Activated CD8-positive, alpha-beta memory T cell treated with anti-CD3 and anti-CD28 coated beads for 4 hours (primary cell): ENCODE results near the gene METTL25B.
"Not testable (repeated sequence)": the region's sequence is repeated elsewhere in the genome, so short reads cannot be mapped to it uniquely, and the experiment has no call there.

Experiments used
- DNase-seq, 2 donors: peaks; one replicate each; pipeline ENCODE4 v3.0.0-alpha.2; 2020; ENCODE audit warnings: low read depth in 2 of 2

Gene METTL25B

DNA sequence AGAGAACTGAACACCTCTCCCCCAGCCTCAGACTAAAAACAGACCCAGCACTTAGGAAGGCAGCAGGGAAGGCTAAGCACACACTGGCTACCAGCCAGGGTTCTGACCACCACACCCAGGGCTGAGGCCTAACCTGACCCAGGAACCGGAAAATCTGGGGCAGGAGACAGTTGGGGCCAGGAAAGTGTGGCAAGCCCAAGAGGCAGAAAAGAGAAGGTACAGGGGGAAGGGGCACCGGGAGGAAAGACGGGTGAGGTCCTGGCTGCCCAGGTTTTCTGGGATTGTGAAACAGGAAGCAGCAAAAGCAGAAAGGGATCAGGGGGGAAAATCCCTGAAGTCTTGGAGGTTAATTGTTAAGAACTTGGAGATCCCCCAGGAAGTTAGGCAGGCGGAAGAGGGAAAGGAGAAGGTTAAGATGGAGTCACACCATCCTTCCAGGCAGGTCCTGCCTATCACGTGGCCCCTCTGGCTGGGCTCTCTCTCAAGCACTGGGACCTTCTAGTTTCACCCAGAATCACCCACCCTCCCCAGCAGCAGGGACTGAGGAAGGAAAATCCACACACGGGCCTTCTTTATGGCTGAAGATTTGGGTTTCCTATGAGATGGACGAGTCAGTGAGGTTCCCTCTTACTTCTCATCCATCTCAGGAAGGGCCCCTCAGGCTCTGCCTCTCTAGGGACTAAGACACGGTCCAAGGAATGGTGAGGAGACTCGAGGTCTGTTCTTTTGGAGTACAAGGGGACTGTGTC lies 20.6 kb downstream of the METTL25B start:
- no peak for DNase-seq

- no peak for DNase-seq
Measured at GRCh38 chr1:156749419-156750118, 21.3 kb downstream of the METTL25B start.

- no peak for DNase-seq
Measured at GRCh38 chr1:156750191-156750672, 22.0 kb downstream of the METTL25B start.

DNA sequence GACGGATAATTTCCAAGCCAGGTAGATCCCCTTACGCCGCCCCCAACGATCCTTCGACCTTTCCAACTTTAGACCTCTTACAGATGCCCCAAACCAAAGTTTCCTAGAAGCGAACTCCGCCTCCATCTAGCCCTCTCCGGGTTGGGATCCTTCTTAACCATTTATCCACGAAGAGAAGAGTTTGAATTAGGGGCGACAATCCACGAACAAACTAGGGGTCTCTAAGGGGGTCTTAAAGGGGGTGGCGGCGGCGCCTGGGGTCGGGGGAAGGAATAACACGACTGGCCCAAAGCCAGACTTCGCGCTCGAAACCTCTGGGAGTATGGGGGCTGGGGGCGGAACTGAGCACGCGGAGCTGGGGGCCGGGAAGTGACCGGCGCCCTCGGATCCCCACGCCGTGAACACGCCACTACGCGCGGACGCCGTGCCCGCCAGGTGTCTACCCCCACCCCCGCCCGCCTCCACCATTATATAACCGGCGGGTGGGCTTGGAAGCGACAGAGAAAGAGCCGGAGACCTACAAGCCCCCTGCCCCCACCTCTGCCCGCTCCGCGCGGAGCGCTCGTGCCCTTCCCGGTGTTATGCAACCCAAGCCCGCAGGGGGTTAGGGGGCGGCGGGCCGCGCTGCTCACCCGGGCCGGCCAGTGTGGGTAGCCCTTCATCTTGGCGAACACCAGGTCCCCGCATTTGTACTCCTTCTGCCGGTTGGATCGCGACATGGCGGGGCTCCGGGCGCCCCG lies 22.6 kb downstream of the METTL25B start:
- DNase-seq, result no peak

DNA sequence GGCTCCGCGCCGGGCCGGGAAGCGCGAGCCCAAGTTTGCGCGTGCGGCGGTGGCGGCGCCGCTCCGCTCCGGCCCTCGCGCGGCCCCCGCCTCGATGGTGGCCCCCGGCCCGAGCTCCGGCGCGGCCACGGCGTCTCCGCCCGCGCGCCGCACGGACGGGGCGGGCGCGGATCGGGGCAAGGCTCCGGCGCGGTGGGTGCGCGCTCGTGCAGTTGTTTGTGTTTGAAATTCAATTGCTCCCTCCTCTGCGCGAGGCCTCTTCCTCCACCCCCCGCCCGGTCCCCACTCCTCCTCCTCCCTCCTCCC lies 23.1 kb downstream of the METTL25B start, which contains the start of gene HDGF:
Gene HDGF (minus strand): TSS at position 225 of the 306 bp plus-strand sequence. CDS start 246 bp downstream, outside the sequence.
- no peak for DNase-seq

DNA sequence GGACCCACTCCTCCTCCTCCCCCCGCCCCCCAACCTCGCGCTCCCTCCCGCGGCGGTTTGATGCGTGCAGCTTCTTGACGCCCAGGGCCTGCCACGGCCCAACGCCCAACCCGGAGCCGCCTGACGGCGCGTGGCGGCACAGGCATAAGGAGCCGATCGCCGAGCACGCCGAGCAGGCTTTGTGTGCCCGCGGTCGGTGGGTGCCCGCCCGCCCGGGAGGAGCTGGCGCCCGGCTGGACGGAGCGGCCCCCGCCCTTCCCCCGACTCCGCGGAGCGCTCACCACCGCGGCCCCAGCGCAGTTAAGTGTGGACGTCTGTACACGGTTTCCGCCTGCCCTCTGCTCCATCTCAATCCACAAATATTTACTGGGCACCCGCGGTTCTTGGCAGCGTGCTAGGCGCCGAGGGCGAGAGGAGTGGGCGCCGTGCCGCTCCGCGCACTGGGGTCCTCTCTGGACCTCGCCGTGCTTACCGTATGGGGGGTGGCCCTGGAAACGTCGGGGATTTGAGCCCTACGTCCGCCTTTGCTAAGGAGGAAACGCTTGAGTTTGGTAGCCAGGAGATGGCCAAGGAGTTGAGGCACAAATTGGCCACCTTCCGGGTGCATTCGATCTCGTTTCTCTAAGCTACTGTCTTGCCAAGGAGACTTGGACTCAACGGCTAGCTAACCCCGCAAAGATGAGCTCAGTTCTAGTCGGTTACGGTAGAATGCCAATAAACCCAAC lies 23.6 kb downstream of the METTL25B start:
- DNase-seq, result peak; percentile 95 to 97

DNA sequence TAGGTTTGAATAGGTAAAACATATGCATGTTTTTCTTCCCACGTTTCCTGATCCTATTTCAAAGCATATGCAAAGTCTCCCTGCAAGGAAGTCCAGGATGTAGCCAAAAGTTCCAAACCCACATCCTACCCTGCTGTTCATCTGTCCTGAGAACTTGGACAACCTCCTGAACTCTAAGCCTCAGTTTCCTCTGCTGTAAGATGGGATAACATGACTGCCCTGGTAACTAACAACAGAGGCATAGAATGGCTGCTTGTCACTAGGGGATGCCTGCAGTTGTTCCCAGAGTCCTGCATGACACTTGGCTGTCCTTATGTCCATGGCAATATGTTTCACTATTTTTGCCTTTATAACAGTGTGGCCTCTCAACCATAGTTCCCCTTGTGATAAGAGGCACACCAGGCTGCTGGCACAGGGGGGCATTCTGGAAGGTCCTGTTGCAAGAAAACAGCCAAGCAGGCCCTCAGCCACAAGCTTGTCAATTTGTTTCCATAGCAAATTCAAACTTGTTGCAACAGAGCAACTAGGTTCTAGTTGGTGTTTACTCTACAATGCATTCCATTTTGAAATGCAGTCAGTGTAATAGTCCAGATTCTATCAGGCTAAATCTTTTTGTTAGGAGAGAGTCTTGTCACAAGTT lies 24.7 kb downstream of the METTL25B start:
- no peak for DNase-seq

- DNase-seq, result no peak
Measured at GRCh38 chr1:156754219-156754618, 25.9 kb downstream of the METTL25B start.

- no peak for DNase-seq
Measured at GRCh38 chr1:156755527-156755950, 27.3 kb downstream of the METTL25B start.

GRCh38 chr1:156756355-156756754 lies 28.1 kb downstream of the METTL25B start:
- no peak for DNase-seq

- not testable (repeated sequence) for DNase-seq
Measured at GRCh38 chr1:156757572-156758253, 29.4 kb downstream of the METTL25B start.

DNA sequence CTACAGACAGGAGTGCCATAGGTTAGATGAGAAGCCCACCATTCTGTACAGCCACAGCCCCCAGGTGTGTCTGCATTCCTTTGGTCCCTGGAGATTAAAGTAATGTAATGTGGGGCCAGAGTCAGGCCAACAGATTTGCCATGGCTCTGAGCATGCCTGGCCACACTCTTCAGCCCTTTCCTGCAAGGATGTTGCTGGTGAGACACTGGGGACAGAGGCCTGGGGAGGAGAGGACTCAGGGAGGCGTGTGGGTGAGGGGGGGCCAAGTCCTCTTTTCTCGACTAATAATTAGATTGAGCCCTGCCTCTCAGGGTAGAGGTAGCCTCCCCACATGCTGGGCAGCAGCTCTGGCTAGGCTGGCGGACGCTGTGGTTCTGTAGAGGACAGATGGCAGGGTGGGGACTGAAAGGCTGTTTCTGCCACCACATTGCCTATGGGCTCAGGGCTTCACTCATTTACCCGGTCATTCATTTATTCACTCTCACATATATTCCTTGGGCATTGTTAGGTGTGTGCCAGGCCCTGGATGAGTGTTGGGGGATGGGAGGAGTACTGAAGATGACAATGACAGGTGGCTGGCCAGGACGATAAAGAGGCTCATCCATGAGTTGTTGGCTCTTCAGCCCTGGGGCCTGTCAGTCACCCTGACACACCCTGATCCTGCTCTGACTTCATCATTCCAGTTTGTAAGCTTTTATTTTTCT lies 32.0 kb downstream of the METTL25B start:
- DNase-seq, result no peak

- DNase-seq, result no peak
Measured at GRCh38 chr1:156760796-156761104, 32.5 kb downstream of the METTL25B start.

DNA sequence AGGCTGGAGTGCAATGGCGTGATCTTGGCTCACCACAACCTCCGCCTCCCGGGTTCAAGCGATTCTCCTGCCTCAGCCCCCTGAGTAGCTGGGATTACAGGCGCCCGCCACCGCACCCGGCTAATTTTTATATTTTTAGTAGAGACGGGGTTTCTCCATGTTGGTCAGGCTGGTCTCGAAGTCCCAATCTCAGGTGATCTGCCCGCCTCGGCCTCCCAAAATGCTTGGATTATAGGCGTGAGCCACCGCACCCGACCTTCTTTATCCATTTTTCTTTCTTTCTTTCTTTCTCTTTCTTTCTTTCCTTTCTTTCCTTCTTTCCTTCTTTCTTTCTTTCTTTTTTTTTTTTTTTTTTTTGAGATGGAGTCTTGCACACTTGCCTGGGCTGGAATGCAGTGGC lies 36.9 kb downstream of the METTL25B start:
- not testable (repeated sequence) for DNase-seq

DNA sequence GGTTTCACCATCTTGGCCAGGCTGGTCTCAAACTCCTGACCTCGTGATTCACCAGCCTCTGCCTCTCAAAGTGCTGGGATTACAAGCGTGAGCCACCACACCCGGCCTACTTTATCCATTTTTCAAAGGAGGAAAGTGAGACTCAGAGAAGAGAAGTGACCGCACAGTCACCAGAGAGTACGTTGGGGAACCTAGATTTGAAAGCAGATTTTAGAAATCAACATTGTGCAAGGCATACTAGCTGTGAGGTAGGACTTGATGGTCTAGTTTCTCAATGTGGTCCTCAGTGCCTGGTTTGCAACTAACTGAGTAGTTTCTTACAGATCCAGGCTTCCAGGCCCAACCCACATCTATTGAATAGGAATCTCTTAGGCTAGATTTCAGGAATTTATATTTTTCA lies 37.4 kb downstream of the METTL25B start:
- DNase-seq, result no peak

- no peak for DNase-seq
Measured at GRCh38 chr1:156766298-156767100, 38.2 kb downstream of the METTL25B start.

- peak; percentile 91 to 97 for DNase-seq
Measured at GRCh38 chr1:156767101-156767878, 39.0 kb downstream of the METTL25B start, which contains the start of gene PRCC. Gene PRCC (plus strand): TSS chr1:156767535. CDS start chr1:156767772, 237 bp downstream.

DNA sequence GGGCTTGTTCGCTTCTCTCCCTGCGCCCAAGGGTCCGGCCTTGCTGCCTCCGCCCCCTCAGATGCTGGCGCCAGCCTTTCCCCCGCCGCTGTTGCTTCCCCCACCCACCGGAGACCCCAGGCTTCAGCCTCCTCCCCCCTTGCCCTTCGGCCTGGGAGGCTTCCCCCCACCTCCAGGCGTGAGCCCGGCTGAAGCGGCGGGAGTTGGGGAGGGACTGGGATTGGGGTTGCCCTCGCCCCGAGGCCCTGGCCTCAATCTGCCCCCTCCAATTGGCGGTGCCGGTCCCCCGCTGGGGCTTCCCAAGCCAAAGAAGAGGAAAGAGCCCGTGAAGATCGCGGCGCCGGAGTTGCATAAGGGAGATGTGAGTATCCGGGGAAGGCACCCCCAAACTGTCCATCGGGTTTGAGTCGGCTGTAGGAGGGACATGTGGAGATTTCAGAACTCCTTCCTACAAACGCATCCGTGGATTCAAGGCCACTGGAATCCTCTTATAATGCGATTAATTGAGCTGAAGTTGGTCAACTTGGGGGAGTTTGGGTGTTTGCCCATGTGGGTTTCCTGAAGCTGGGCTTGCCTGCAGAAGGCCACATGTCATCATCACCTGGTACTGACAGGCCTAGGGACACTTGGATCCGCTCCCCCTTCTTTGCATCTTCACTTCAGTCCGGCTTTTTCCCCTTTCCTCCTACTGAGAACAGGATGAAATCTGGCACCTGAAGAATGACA lies 39.8 kb downstream of the METTL25B start:
- no peak for DNase-seq
